OCI-LY7 (cell line): Measurements from ENCODE around the gene SARM1. TPM values are rescaled to one million over a fixed set of nuclear protein-coding genes. Genes with fewer than 3 reads are reported as not detected.

Experiments
- BruUV-seq: library from RNA; stranded (reverse); fragments of 400-500 nt; replicated peaks from 2 replicates; lab custom pipeline; 2021; lab: Mats Ljungman, UMichigan
- CTCF ChIA-PET: fragments of 300-600 bp; sonication (Branson Sonifier 250); formaldehyde crosslinking; loops from one replicate; lab custom pipeline; 2022; ENCODE audit warnings: antibody characterized with exemption; ENCODE audit not compliant: unreplicated experiment; lab: Charles Lee
- POLR2A ChIA-PET: fragments of 300-600 bp; sonication (Branson Sonifier 250); formaldehyde crosslinking; loops from one replicate; lab custom pipeline; 2022; ENCODE audit warnings: antibody characterized with exemption; lab: Charles Lee
- DNase-seq: peaks from one replicate; pipeline ENCODE4 v3.0.0-alpha.2; 2015; ENCODE audit warnings: low spot score
- H2AFZ ChIP-seq: fragments of 200-600 bp; sonication (generic), shearing (Covaris generic); 2 replicates; pipeline ENCODE4 v1.6.1; 2014; ENCODE audit warnings: mild to moderate bottlenecking, antibody characterized with exemption, low read length, moderate library complexity
- H3K27ac ChIP-seq: fragments of 200-600 bp; sonication (generic); 2 replicates; pipeline ENCODE4 v1.5.1; 2014; ENCODE audit warnings: mixed run types, low read depth, mild to moderate bottlenecking, moderate library complexity, low read length, inconsistent platforms; ENCODE audit not compliant: poor library complexity, severe bottlenecking
- H3K36me3 ChIP-seq: fragments of 200-600 bp; sonication (generic); 2 replicates; pipeline ENCODE4 v1.6.1; 2014; ENCODE audit warnings: mild to moderate bottlenecking, antibody characterized with exemption, low read length, moderate library complexity, mixed read lengths; ENCODE audit not compliant: insufficient read depth
- H3K4me1 ChIP-seq: fragments of 200-600 bp; sonication (generic); 2 replicates; pipeline ENCODE4 v1.5.1; 2014; ENCODE audit warnings: mild to moderate bottlenecking, low read length; ENCODE audit not compliant: insufficient read depth, poor library complexity, severe bottlenecking
- H3K4me2 ChIP-seq: fragments of 200-600 bp; sonication (generic); 2 replicates; pipeline ENCODE4 v1.6.1; 2014; ENCODE audit warnings: mild to moderate bottlenecking, low read length
- H3K4me3 ChIP-seq: fragments of 200-600 bp; sonication (generic); 2 replicates; pipeline ENCODE4 v1.5.1; 2014; ENCODE audit warnings: mild to moderate bottlenecking, low read depth, low read length; ENCODE audit not compliant: poor library complexity, severe bottlenecking
- H3K79me2 ChIP-seq: fragments of 200-600 bp; sonication (generic); 2 replicates; pipeline ENCODE4 v1.6.1; 2016; ENCODE audit warnings: low read depth, mild to moderate bottlenecking, low read length, moderate library complexity, mixed read lengths; ENCODE audit not compliant: insufficient read depth
- H3K9me2 ChIP-seq: fragments of 200-600 bp; sonication (generic); 2 replicates; pipeline ENCODE4 v1.6.1; 2016; ENCODE audit warnings: mild to moderate bottlenecking, low read length, mixed read lengths; ENCODE audit not compliant: insufficient read depth
- H3K9me3 ChIP-seq: fragments of 200-600 bp; sonication (generic); 2 replicates; pipeline ENCODE4 v1.6.1; 2014; ENCODE audit warnings: mild to moderate bottlenecking, mixed run types, low read length, mixed read lengths
- H4K20me1 ChIP-seq: fragments of 200-600 bp; sonication (generic); 2 replicates; pipeline ENCODE4 v1.6.1; 2014; ENCODE audit warnings: mild to moderate bottlenecking, antibody characterized with exemption, low read length, moderate library complexity, mixed read lengths; ENCODE audit not compliant: insufficient read depth
- EZH2phosphoT487 ChIP-seq: fragments of 200-600 bp; sonication (generic); IDR thresholded peaks from 2 replicates; pipeline ENCODE4 v1.6.1; 2018; ENCODE audit warnings: low read depth, borderline replicate concordance, mild to moderate bottlenecking, mixed run types, antibody characterized with exemption, low read length, moderate library complexity, mixed read lengths
- intact Hi-C: fragments of 100-400 bp; cut with micrococcal nuclease; formaldehyde crosslinking; loops from one replicate; pipeline ENCODE4 v1.10.0; 2022; ENCODE audit not compliant: unreplicated experiment
- total RNA-seq, 2 experiments: library from RNA; depleted of rRNA in 1 of 2; stranded (reverse); fragments of >200 nt in 1 of 2; shearing (Covaris generic) in 1 of 2; gene quantifications; 2 replicates each; pipeline ENCODE4 v1.2.3, GENCODE V29; 2014 to 2022
- TF ChIP-seq, protein P1 (sequence below): fragments of 200-600 bp; sonication (generic); conservative IDR thresholded peaks from 2 replicates; pipeline ENCODE4 v1.5.1; 2014; ENCODE audit warnings: mild to moderate bottlenecking, antibody characterized with exemption, low read length, moderate library complexity, mixed read lengths

SARM1 gene
- total RNA-seq, 2 experiments from 2014 or later, result 7.5 to 21.3 TPM

DNA sequence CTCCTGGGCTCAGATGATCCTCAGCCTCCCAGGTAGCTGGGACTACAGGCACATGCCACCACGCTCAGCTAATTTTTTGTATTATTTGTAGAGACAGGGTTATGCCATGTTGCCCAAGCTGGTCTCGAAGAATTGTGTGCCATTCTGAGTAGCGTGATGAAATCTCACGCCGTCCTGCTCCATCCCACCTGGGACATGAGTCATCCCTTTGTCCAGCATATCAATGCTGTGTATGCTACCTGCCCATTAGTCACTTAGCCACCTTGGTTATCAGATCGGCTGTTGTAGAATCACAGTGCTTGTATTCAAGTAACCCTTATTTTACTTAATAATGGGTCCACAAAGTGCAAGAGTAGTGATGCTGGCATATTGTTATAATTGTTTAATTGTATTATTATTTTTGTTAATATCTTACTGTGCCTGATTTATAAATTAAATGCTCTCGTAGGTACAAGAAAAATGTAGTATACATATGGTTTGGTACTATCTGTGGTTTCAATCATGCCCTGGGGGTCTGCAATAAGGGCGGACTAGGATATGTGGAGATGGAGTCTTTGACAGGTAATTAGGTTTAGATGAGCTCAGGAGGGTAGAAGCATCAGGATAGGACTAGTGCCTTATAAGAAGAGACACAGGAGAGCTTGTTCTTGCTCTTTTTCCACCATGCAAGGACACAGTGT is 75.4 kb downstream of the SARM1 start:
- no peak for DNase-seq

DNA sequence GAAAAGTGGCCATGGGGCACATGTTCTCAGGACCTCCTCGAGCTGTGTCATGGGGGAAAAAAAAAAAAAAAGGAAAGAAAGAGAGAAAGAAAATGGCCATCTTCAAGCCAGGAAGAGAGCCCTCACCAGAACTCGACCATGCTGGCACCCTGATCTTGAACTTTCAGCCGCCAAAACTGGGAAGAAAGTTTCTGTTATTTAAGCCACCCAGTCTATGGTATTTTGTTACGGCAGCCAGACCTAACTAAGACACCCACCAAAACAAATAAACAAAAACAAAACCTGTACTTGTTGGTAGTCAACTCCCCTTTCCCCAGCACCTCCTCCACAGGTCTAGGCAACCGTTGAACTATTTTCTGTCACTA is 75.9 kb downstream of the SARM1 start:
- POLR2A ChIA-PET, result no interaction called here
- H3K4me1 ChIP-seq, result no peaks in the 10 kb centered on the region
- H3K9me2 ChIP-seq, result no peaks in the 10 kb centered on the region
- BruUV-seq, result no TSS peak
- H3K4me2 ChIP-seq, result no peak overlapping the region
- H3K9me3 ChIP-seq, result no peaks in the 10 kb centered on the region
- no peak overlapping the region for H2AFZ ChIP-seq
- H3K36me3 ChIP-seq, result no peaks in the 10 kb centered on the region
- no peaks in the 10 kb centered on the region for H3K79me2 ChIP-seq
- CTCF ChIA-PET, result no interaction called here
- no peaks in the 10 kb centered on the region for H4K20me1 ChIP-seq
- H3K27ac ChIP-seq, result no peak overlapping the region
- no peak overlapping the region for H3K4me3 ChIP-seq
- TF ChIP-seq, protein P1, sequence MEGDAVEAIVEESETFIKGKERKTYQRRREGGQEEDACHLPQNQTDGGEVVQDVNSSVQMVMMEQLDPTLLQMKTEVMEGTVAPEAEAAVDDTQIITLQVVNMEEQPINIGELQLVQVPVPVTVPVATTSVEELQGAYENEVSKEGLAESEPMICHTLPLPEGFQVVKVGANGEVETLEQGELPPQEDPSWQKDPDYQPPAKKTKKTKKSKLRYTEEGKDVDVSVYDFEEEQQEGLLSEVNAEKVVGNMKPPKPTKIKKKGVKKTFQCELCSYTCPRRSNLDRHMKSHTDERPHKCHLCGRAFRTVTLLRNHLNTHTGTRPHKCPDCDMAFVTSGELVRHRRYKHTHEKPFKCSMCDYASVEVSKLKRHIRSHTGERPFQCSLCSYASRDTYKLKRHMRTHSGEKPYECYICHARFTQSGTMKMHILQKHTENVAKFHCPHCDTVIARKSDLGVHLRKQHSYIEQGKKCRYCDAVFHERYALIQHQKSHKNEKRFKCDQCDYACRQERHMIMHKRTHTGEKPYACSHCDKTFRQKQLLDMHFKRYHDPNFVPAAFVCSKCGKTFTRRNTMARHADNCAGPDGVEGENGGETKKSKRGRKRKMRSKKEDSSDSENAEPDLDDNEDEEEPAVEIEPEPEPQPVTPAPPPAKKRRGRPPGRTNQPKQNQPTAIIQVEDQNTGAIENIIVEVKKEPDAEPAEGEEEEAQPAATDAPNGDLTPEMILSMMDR, result no peak
- no peak for TF ChIP-seq EZH2phosphoT487
- intact Hi-C loops, result no loop called here
- no peak for DNase-seq

More for the DNA sequence above, 75.4 kb downstream of the SARM1 start:
- intact Hi-C loops, result no loop called here
- BruUV-seq, result no TSS peak
- no peak for TF ChIP-seq EZH2phosphoT487
- TF ChIP-seq, protein P1, result no peak
- ChIA-PET POLR2A (no interaction called here), CTCF (no interaction called here)
- Histone ChIP-seq H3K4me1 (no peaks in the 10 kb centered on the region), H3K9me2 (no peaks in the 10 kb centered on the region), H3K27ac (no peak overlapping the region), H4K20me1 (no peaks in the 10 kb centered on the region), H3K36me3 (no peaks in the 10 kb centered on the region), H3K9me3 (no peaks in the 10 kb centered on the region), H2AFZ (no peak overlapping the region), H3K4me3 (no peak overlapping the region), H3K4me2 (no peak overlapping the region), H3K79me2 (no peaks in the 10 kb centered on the region)

DNA sequence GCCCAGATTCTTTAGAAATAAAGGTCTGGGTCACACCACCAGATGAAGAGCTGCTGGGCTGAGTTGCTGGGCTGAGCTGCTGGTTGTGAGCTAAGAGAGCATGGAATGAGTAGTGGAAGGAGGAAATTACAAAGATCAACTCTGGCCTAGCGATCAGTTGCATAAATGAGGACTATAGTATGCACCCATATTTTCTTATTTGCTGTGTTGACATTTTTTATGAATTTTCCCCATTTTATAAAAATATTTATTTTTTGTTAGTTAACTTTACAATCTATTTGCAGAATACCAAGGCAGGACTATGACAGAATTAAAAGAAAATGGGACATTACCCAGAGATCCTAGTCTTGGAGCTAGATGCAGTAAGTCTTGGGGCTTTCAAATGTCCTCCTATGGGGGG is 78.4 kb downstream of the SARM1 start:
- no peaks in the 10 kb centered on the region for H4K20me1 ChIP-seq
- no TSS peak for BruUV-seq
- no peaks in the 10 kb centered on the region for H3K79me2 ChIP-seq
- ChIA-PET POLR2A (no interaction called here), CTCF (no interaction called here)
- H3K36me3 ChIP-seq, result no peaks in the 10 kb centered on the region
- no peaks in the 10 kb centered on the region for H3K9me3 ChIP-seq
- H3K4me3 ChIP-seq, result no peak overlapping the region
- H2AFZ ChIP-seq, result no peak overlapping the region
- intact Hi-C loops, result no loop called here
- H3K4me1 ChIP-seq, result no peaks in the 10 kb centered on the region
- no peak overlapping the region for H3K27ac ChIP-seq
- no peak for DNase-seq
- H3K4me2 ChIP-seq, result no peak overlapping the region
- no peaks in the 10 kb centered on the region for H3K9me2 ChIP-seq
- TF ChIP-seq, protein P1, result no peak
- no peak for TF ChIP-seq EZH2phosphoT487
